ENCODE results near the gene ZSCAN5C.
"Not testable (repeated sequence)": the region's sequence is repeated elsewhere in the genome, so short reads cannot be mapped to it uniquely, and the experiment has no call there.

The ZSCAN5C gene

DNA sequence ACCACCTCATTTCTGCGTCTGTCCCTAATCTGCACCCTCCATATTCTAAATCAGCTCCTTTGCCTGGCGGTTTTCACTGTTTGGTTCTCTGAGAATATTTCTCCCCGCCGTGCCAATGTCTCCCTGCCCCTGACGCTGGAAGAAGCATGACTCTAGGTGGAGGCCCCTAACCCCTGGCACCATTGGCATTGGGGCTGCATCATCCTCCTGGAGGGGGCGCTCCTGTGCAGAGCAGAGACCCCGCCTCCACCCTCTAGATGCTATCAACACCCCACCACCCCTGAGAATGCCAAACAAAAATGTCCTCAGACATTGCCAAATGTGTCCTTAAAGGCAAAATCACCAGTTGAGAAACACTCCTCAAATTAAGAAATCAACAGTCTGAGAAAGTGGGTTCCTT is 11.0 kb upstream of the ZSCAN5C start:
- intact Hi-C loops (cut with DNase I): no loop called here
- no peak for DNase-seq

DNA sequence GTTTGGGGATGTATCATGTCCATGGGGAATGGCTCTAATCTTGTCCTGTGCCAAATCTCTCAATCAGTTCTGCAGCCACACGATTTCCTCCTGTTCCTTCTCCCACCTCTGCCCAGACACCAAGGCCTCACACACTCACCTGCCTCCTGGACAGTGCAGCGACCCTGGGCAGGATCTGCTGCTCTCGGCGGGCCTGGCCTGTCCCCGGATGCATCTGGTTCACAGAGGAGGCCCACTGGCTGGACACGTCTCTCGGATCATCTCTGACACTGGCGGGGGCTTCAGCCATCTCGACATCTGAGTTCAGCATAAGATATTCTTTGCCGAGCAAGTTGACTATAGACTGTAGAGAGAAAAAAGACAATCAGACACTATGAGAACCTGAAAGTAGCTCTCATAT is 10.4 kb upstream of the ZSCAN5C start:
- intact Hi-C loops (cut with DNase I): no loop called here
- peak in 1 of 10 donors; percentile 72 for DNase-seq

DNA sequence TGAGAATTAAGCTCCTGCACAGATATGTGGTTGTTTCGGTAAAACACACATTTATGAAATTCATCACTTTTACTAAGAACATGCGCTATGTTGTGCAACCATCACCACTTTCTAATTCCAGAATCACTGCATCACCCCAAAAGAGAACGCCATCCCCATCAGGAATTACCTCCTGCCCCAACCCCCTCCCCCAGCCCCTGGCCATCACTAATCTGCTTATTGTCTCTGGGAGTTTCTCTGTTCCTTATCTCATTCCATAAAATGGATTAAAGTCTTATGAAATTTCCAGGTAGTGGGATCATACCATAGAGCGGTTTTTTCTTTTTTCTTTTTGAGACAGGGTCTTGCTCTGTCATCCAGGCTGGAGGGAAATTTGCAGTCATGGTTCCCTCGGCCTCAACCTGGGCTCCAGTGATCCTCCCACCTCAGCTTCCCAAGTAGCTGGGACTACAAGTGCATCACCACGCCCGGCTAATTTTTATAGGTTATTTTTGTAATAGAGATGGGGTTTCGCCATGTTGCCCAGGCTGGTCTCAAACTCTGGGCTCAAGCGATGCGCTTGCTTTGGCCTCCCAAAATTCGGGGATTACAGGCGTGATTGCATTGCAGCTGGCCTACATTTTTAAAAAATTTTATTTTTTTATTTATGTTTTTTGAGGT is 8.0 kb upstream of the ZSCAN5C start:
- intact Hi-C loops (cut with DNase I): no loop called here
- peak in 1 of 10 donors; percentile 13 for DNase-seq

DNA sequence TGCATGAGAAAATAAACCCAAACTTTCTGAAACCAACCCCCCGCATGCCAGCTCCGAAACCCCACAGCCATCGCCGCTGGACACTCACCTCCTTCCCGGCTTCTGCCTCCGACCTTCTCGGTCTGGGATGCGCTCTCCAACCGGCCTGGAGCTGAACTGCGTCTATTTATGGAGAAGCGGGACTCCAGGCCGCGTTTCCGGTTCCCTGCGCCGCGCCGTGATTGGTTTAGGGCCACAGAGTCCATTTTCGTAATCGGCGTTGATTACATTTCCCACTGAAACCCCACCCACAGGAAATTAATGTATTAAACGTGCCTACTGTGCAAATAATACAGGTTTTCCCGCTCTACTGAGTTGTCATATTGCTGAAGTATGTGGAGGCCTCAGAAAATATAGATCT is 4.4 kb upstream of the ZSCAN5C start, which contains the start of gene ZSCAN5B:
TSS of gene ZSCAN5B (minus strand) at position 138 of the 400 bp plus-strand sequence. CDS start 4,731 bp downstream, outside the sequence.
- DNase-seq: peak in 1 of 10 donors; percentile 27
- intact Hi-C loops (cut with DNase I): not testable (repeated sequence)

DNA sequence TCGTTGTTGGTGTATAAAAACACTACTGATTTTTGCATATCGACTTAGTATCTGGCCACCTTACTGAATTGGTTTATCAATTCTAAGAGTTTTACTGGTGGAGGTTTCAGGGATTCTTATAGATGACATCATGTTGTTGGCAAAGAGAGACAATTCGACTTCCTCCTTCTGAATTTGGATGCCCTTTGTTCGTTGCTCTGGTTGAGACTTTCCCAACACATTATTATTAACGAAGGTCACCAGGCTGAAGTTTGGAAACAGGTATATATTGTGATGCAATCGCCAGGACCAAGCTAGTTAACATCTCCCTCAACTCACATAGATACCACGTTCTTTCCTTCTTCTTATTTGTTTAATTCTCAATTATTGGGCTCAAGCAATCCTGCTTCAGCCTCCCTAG is 2.4 kb upstream of the ZSCAN5C start:
- DNase-seq: no peak
- intact Hi-C loops (cut with DNase I): no loop called here

DNA sequence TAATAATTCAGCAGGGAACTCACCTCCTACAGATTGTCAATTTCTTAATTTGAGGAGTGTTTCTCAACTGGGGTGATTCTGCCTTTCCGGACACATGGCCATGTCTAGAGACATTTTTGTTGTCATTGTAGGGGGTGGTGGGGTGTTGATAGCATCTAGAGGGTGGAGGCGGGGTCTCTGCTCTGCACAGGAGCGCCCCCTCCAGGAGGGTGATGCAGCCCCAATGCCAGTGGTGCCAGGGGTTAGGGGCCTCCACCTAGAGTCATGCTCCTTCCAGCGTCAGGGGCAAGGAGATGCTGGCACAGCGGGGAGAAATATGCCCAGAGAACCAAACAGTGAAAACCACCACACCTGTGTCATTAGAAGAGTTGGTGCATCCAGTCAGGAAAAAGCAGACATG is 5.5 kb downstream of the ZSCAN5C start:
- DNase-seq; intact Hi-C loops (cut with DNase I): not testable (repeated sequence)

DNA sequence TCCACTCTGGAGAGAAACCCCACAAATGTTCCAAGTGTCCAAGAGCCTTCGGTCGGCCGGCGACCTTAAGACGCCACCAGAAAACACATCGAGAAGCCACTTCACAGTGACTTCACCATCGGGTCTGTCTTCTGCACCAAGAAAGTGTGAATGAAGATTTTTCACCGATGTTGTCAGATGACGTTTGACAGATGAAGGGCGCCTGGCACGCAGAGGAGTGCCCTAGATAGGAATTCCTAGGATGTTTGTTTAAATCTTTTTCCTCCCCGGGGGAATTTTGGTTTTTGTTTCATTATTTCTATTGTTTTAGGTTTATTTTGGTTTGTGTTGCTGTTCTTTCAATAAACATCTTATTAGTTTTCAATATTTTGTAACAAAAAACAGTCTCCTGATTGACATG is 7.0 kb downstream of the ZSCAN5C start:
- no peak for DNase-seq
- intact Hi-C loops (cut with DNase I): no loop called here

DNA sequence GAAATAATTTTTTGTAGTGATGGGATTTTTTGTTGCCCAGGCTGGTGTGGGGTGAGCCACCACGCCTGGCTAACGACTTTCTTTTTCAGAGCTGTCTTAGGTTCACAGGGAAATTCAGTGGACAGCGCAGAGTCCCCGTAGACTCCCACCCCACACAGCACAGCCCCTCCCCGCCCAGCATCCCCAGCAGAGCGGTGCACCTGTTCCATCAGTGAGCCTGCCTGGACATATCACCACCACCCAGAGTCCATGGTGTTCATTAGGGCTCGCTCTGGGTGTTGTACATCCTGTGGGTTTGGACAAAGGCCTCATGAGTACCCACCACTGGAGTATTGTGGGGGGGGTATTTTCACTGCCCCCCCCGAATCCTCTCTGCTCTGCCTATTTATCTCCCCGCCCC is 8.0 kb downstream of the ZSCAN5C start:
- DNase-seq; intact Hi-C loops (cut with DNase I): not testable (repeated sequence)

DNA sequence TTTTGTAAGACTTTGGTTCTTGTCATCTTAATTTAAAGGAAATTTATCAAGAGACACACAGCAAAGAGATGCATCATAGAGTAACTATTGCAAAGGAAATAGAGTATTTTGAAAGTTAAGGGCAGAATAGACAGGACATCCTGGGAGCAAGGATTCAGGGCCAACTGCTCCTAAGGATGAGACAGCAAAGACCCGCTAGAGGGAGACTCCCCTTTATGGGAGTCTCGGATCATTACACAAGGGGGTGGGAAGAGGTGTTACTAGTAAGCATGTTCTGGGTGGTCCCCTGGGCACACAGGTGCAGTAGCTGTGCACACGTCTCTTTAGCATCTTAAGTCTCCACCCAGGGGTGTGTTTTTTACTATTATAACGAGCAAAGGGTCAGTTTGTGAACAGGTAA is 9.6 kb downstream of the ZSCAN5C start:
- intact Hi-C loops (cut with DNase I): no loop called here
- DNase-seq: no peak

DNA sequence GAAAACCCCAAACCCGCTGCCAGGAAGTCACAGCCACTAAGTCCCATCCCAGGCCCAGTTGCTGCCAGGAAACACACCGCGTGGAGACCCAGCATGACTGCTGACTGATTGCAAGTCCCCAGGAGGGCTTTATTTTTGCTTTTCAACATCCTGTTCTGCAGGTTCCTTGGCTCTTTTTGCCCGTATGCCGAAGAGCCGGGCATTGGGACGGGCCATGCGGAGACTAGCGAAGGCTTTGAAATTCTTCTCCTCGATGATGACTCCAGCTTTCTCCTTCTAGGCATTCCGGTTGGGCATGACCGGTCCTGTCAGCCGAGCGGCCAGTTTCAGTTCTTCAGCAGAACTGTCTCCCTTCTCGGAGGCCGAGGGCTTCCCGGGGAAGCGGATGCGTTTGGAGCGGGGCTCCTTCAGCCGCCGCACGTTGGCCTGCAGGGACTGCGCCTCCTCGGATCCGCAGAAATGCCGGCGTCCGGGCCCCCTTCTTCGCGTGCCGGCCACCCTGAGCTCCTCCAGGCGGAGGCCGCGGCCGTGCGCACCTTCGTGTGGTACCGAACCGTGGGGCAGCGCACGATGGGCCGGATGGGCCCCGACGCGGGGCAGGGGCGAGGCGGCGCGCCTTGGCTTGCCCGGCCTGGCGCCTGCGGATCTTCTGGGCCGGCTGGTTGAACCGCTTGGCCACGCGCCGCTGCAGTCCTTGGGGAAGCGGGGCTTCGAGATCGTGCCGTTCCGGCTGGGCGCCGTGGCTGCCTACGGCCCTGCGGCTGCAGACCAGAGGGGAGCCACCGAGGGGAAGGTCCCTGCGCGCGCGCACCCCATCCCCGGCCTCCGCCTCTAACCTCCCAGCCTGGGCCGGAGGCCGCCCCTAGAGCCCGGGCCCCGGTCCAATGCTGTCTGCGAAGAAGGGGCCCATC is 15.2 kb downstream of the ZSCAN5C start:
- DNase-seq: peak in 4 of 10 donors; percentile 7 to 85 (median 44)
- intact Hi-C loops (cut with DNase I): no loop called here

DNA sequence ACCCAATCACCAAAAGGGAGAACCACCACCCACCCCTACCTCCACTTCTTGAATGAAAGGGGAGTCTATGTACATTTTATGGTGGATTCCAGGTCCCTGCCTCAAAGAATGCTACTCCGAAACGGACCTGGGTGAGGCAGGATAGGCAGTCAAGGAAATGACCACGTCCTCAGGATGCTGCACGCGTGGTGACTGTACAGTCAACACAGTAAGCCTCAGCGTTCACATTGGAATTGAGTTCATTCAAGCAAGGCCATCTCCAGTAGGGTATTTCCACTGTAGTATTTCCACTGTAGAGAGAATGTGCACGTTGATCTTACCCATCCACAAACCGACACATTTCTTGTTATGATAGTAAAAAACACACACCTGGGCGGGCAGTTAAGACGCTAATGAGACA is 16.9 kb downstream of the ZSCAN5C start:
- no peak for DNase-seq
- intact Hi-C loops (cut with DNase I): no loop called here

DNA sequence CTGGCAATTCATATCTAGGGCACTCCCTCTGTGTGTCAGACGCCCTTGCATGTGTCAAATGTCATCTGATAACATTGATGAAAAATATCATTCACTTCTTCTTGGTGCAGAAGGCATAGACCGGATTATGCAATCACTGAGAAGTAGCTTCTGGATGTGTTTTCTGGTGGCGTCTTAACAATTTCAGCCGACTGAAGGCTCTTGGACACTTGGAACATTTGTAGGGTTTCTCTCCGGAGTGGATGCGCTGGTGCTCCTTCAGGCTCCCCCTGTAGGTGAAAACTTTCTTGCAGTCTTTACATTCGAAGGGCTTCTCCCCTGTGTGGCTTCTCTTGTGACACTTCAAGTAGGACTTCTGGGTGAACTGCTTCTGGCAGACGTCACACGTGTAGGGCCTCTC is 19.4 kb downstream of the ZSCAN5C start:
- intact Hi-C loops (cut with DNase I); DNase-seq: not testable (repeated sequence)

DNA sequence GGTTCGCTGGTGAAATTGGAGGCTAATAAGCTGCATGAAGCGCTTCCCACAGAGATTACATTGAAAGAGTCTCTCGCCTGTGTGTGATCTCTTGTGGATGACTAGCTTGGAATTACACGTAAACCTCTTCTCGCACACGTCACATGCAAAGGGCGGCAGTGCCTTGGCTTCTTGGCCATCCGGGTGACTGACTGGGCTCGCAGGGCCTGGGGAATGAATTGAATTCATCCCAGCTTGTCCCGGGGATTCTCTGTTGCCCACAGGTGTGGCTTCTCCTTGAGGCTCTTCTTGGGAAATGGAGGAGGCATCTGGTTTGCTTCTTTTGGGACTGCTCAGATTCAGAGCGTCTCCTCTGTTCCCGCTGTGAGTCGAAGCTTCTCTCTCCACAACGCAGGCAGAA is 19.8 kb downstream of the ZSCAN5C start:
- no peak for DNase-seq
- intact Hi-C loops (cut with DNase I): no loop called here

DNA sequence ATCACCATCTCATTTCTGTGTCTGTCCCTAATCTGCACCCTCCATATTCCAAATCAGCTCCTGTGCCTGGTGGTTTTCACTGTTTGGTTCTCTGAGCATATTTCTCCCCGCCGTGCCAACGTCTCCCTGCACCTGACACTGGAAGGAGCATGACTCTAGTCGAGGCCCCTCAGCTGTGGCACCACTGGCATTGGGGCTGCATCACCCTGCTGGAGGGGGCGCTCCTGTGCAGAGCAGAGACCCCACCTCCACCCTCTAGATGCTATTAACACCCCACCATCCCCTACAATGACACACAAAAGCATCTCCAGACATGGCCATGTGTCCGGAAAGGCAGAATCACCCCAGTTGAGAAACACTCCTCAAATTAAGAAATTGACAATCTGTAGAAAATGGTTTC is 20.8 kb downstream of the ZSCAN5C start:
- DNase-seq: no peak
- intact Hi-C loops (cut with DNase I): no loop called here

DNA sequence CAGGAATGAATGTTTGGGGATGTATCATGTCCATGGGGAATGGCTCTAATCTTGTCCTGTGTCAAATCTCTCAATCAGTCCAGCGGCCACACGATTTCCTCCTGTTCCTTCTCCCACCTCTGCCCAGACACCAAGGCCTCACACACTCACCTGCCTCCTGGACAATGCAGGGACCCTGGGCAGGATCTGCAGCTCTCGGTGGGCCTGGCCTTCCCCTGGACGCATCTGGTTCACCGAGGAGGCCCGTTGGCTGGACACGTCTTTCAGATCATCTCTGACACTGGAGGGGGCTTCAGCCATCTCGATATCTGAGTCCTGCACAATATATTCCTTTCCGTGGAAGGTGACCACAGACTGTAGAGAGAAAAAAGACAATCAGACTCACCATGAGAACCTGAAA is 21.4 kb downstream of the ZSCAN5C start:
- no peak for DNase-seq
- intact Hi-C loops (cut with DNase I): no loop called here

DNA sequence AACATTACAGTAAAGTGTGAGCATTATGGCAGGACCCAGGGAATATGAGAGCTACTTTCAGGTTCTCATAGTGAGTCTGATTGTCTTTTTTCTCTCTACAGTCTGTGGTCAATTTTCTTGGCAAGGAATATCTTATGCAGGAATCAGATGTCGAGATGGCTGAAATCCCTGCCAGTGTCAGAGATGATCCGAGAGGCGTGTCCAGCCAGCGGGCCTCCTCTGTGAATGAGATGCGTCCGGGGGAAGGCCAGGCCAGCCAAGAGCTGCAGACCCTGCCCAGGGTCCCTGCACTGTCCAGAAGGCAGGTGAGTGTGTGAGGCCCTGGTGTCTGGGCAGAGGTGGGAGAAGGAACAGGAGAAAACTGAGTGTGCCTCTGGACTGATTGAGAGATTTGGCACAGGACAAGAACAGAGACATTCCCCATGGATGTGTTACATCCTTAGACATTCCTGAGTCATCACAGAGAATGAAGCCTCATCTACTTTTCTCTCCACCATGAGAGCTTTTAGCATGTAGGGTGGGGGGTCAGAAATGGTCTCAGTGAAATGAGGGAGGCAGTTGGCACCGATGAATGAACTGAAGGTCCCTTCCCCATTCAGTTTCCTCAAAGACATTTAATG is 43.2 kb downstream of the ZSCAN5C start:
- intact Hi-C loops (cut with DNase I): no loop called here
- DNase-seq: no peak

DNA sequence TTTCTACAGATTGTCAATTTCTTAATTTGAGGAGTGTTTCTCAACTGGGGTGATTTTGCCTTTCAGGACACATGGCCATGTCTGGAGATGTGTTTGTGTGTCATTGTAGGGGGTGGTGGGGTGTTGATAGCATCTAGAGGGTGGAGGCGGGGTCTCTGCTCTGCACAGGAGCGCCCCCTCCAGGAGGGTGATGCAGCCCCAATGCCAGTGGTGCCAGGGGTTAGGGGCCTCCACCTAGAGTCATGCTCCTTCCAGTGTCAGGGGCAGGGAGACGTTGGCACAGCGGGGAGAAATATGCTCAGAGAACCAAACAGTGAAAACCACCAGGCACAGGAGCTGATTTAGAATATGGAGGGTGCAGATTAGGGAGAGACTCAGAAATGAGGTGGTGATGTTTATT is 43.7 kb downstream of the ZSCAN5C start:
- intact Hi-C loops (cut with DNase I): not testable (repeated sequence)

DNA sequence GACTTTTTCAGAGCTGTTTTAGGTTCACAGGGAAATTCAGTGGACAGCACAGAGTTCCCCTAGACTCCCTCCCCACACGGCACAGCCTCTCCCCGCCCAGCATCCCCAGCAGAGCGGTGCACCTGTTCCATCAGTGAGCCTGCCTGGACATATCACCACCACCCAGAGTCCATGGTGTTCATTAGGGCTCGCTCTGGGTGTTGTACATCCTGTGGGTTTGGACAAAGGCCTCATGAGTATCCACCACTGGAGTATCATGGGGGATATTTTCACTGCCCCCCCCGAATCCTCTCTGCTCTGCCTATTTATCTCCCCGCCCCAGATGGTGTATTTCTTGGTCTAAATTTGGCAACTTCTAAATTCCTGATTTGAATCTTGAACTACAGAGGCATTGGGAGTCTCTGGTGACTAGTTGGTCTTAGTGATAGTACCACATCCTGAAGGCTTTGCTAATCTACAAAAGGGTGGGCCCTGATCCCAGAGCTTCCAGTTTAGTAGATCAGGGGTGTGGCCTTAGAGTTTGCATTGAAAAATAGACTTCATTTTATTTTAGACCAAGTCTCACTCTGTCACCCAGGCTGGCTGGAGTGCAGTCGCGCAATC is 46.8 kb downstream of the ZSCAN5C start:
- DNase-seq; intact Hi-C loops (cut with DNase I): not testable (repeated sequence)

More for the DNA sequence above, 43.7 kb downstream of the ZSCAN5C start:
- DNase-seq: not testable (repeated sequence)

DNA sequence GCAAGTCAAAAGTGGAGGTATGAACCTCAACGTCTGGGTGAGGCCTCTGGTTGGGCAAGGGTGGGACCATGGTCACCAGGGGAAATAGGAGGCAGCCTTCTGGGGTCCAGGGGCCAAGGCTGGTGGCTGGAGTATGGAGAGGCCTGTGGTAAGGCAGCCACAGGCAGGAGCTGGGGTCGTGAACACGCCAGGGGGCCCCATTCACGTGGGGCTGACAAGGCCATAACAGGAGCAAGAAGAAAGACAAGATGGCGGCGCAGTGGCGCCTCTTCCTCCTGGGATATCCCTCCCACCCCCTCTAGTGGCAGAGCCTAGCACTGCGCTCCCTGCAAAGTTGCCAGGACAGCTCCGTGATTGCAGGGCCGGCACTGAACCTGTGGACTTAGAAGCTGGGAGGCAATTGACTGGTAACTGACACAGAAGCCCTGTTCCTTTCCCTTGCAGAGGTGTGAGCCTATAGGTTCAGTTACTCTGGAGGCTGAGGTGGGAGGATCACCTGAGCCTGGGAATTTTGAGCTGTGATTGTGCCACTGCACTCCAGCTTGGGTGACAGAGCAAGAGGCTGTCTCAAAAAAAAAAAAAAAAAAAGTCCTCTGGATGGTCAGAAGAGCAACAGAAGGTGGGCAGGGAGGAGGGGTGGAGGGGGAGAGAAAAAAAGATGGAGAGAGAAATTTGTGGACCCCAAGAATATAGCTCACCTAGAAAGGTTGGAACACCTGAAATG is 50.8 kb downstream of the ZSCAN5C start:
- peak; percentile 13 to 90 (median 56) for DNase-seq
- intact Hi-C loops (cut with DNase I): loop anchor here (10.0 kb wide), 3 partner anchors 62 to 178 kb away; partner anchors contain the start of genes ZNF582 and ZSCAN5A

DNA sequence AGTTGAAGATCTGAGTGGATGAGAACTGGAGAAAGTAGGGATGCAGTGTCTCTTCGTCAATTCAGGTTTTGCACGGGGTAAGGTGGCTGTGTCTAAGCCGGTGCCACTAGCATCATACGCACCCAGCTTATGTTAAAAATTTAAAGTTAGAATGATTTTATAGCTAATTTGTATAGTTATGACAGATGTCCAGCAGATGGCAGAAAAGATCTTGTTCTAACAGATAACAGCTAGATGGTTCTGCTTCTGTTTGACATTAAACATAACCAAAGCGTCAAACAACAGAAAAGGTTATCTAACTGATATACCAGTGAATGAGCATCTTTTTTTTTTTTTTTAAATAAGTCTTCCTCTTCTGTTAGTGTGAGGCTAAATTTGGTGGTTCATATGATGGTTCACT is 51.7 kb downstream of the ZSCAN5C start:
- no peak for DNase-seq
- intact Hi-C loops (cut with DNase I): loop anchor here (10.0 kb wide), 3 partner anchors 61 to 179 kb away; partner anchors contain the start of genes ZNF582 and ZSCAN5A

Data from posterior cingulate gyrus (tissue), 11 donors.